Sigmoid colon (tissue), 4 donors: ENCODE data around the gene DCC.

Experiments
- CTCF ChIP-seq, 4 experiments: fragments of 450-650 bp in 3 of 4; fragments of 200-600 bp in 1 of 4; IDR thresholded peaks; one replicate each; pipeline ENCODE4 v1.5.1; 2016 to 2019; ENCODE audit warnings: antibody characterized with exemption in 4 of 4, mild to moderate bottlenecking in 3 of 4, moderate library complexity in 2 of 4
- EP300 ChIP-seq, 4 donors: sonication (generic); formaldehyde crosslinking; IDR thresholded peaks; one replicate each; pipeline ENCODE4 v1.6.1; 2017; ENCODE audit warnings: antibody characterized with exemption in 4 of 4
- POLR2A ChIP-seq, 2 donors: fragments of 450-650 bp; IDR thresholded peaks; one replicate each; pipeline ENCODE4 v1.6.1; 2016; ENCODE audit warnings: antibody characterized with exemption in 2 of 2, mild to moderate bottlenecking in 2 of 2, moderate library complexity in 2 of 2

- TF ChIP-seq CTCF (IDR thresholded peaks at IDR 0.05) (no peak), POLR2A (IDR thresholded peaks at IDR 0.05) (no peak), EP300 (IDR thresholded peaks at IDR 0.05) (no peak)
Observed at GRCh38 chr18:53490019-53490418, 1150.0 kb downstream of the DCC start.
